PC-9 (cell line): Measurements from ENCODE around the gene KCNJ16.

Source experiments
- CTCF ChIP-seq: fragments of 200-600 bp; sonication (generic); conservative IDR thresholded peaks from 2 replicates; pipeline ENCODE4 v1.6.1; 2017; ENCODE audit warnings: mixed run types, antibody characterized with exemption, mild to moderate bottlenecking, moderate library complexity
- EZH2 ChIP-seq: fragments of 200-600 bp; sonication (generic); IDR thresholded peaks from 2 replicates; pipeline ENCODE4 v1.8.0; 2017; ENCODE audit warnings: antibody characterized with exemption, low read depth

DNA sequence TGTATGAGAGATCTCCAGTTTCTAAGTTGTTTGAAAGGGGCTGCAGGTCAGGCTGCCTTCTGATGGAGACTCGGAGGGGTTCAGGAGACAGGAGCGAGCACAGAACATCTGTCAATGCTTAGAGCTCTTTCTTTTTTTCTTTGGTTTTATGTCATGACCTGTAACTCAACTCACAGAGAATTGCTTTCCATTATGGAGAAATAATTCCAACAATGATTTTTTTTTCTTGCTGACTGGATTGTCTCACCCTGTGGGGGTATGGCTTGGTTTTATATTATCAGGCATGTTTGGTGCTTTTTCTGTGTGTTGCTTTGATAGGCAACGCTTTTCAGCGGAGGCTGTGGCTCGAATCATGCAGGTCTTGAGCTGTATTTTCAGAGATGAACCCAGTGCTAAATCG, 83.6 kb downstream of the KCNJ16 start:
- TF ChIP-seq CTCF (no peak), EZH2 (no peak)
